GM18867 (cell line): Measurements from ENCODE around the gene PARP1.
A peak's percentile ranks its signal among the peaks of the same experiment; 100 is the strongest.

Experiments
- ATAC-seq: cut with Tn5 transposase; IDR thresholded peaks from one replicate; pipeline ENCODE4 v1.9.1; 2021; ENCODE audit warnings: mild to moderate bottlenecking, moderate library complexity; ENCODE audit not compliant: unreplicated experiment

The PARP1 gene

GRCh38 chr1:226407199-226407496 is 745 bp downstream of the PARP1 start:
- ATAC-seq: peak; percentile 1

GRCh38 chr1:226406401-226406881 is 1.5 kb downstream of the PARP1 start:
- ATAC-seq: peak; percentile 21

GRCh38 chr1:226405411-226405988 is 2.4 kb downstream of the PARP1 start:
- ATAC-seq: peak; percentile 20

GRCh38 chr1:226404904-226405222 is 3.0 kb downstream of the PARP1 start:
- ATAC-seq: no peak

- ATAC-seq: no peak
Measured at GRCh38 chr1:226404063-226404903, 3.6 kb downstream of the PARP1 start.

GRCh38 chr1:226403201-226404034 is 4.5 kb downstream of the PARP1 start:
- no peak for ATAC-seq

- ATAC-seq: no peak
Measured at GRCh38 chr1:226402739-226403165, 5.1 kb downstream of the PARP1 start.

GRCh38 chr1:226401355-226402303 is 6.3 kb downstream of the PARP1 start:
- no peak for ATAC-seq

GRCh38 chr1:226400519-226401354 is 7.2 kb downstream of the PARP1 start:
- ATAC-seq: no peak

GRCh38 chr1:226397955-226398636 is 9.8 kb downstream of the PARP1 start:
- no peak for ATAC-seq

- ATAC-seq: no peak
Measured at GRCh38 chr1:226397011-226397926, 10.6 kb downstream of the PARP1 start.

GRCh38 chr1:226395753-226396152 is 12.1 kb downstream of the PARP1 start:
- no peak for ATAC-seq

GRCh38 chr1:226394462-226394861 is 13.4 kb downstream of the PARP1 start:
- no peak for ATAC-seq

- ATAC-seq: no peak
Measured at GRCh38 chr1:226390681-226391080, 17.2 kb downstream of the PARP1 start.

GRCh38 chr1:226388131-226388530 is 19.8 kb downstream of the PARP1 start:
- ATAC-seq: no peak

GRCh38 chr1:226384717-226385116 is 23.2 kb downstream of the PARP1 start:
- no peak for ATAC-seq

GRCh38 chr1:226384040-226384439 is 23.9 kb downstream of the PARP1 start:
- no peak for ATAC-seq

GRCh38 chr1:226382030-226382429 is 25.9 kb downstream of the PARP1 start:
- no peak for ATAC-seq
